Natural killer cell (primary cell): ENCODE results near the gene NCOA1. TPM values are rescaled to one million over a fixed set of nuclear protein-coding genes. Genes with fewer than 3 reads are reported as not detected.
A peak's percentile ranks its signal among the peaks of the same experiment; 100 is the strongest.

Experiments
- ATAC-seq, 3 donors: fragments of 150-1000 bp in 2 of 3; fragments of 200-7000 bp in 1 of 3; cut with Tn5 transposase; 1 replicate in 1 of 3; 2 replicates in 2 of 3; pipeline ENCODE4 v1.10.0; 2021; ENCODE audit warnings: mild to moderate bottlenecking in 2 of 3, moderate library complexity in 2 of 3
- DNase-seq, 2 donors: peaks; one replicate each; pipeline versions ENCODE4 v3.0.0 to v3.0.0-alpha.2; 2013 to 2021; ENCODE audit warnings: mixed read lengths in 1 of 2
- H3K27ac ChIP-seq: one replicate; pipeline ENCODE4 v1.5.1; 2013; ENCODE audit warnings: mild to moderate bottlenecking, low read length
- H3K27me3 ChIP-seq: one replicate; pipeline ENCODE4 v1.6.1; 2013; ENCODE audit warnings: low read length; ENCODE audit not compliant: control insufficient read depth, insufficient read depth
- H3K36me3 ChIP-seq: one replicate; pipeline ENCODE4 v1.6.1; 2013; ENCODE audit warnings: low read length; ENCODE audit not compliant: control insufficient read depth, insufficient read depth
- H3K4me1 ChIP-seq: one replicate; pipeline ENCODE4 v1.6.1; 2013; ENCODE audit warnings: low read length; ENCODE audit not compliant: control insufficient read depth, insufficient read depth
- H3K4me3 ChIP-seq: one replicate; pipeline ENCODE4 v1.5.1; 2013; ENCODE audit warnings: low read length
- H3K9me3 ChIP-seq: one replicate; pipeline ENCODE4 v1.6.1; 2013; ENCODE audit warnings: low read length; ENCODE audit not compliant: control insufficient read depth, insufficient read depth
- H3K27ac Mint-ChIP-seq, 2 donors: one replicate each; pipeline ENCODE4 v1.8.0; 2022; ENCODE audit warnings: mild to moderate bottlenecking in 2 of 2, mixed read lengths in 2 of 2, moderate library complexity in 1 of 2
- H3K27me3 Mint-ChIP-seq, 2 donors: one replicate each; pipeline ENCODE4 v1.8.0; 2022; ENCODE audit warnings: low read depth in 2 of 2, mixed read lengths in 2 of 2
- H3K36me3 Mint-ChIP-seq: one replicate; pipeline ENCODE4 v1.8.0; 2022; ENCODE audit warnings: mixed read lengths
- H3K4me1 Mint-ChIP-seq, 2 donors: one replicate each; pipeline ENCODE4 v1.8.0; 2022; ENCODE audit warnings: mixed read lengths in 2 of 2
- H3K4me3 Mint-ChIP-seq: one replicate; pipeline ENCODE4 v1.8.0; 2022; ENCODE audit warnings: mild to moderate bottlenecking, moderate library complexity, mixed read lengths
- H3K9me3 Mint-ChIP-seq, 2 donors: one replicate each; pipeline ENCODE4 v1.8.0; 2022; ENCODE audit warnings: mixed read lengths in 2 of 2
- WGBS: methylation state at CpG from one replicate; pipeline ENCODE4 v1.1.7; 2013; ENCODE audit warnings: missing lambda C conversion rate; ENCODE audit not compliant: insufficient coverage; 5-methylcytosine and 5-hydroxymethylcytosine counted together
- intact Hi-C: fragments of 100-400 bp; cut with micrococcal nuclease; formaldehyde crosslinking; loops from one replicate; pipeline ENCODE4 v1.14.2; 2022
- total RNA-seq, 4 donors: library from RNA; stranded (reverse); fragments of 120-200 nt in 1 of 4; gene quantifications; one replicate each; pipeline versions ENCODE4 v1.2.3 to v1.2.4, GENCODE V29; 2013 to 2022
- TF ChIP-seq, protein P1 (sequence below): fragments of 200-600 bp; IDR thresholded peaks from one replicate; pipeline ENCODE4 v1.8.0; 2022; ENCODE audit warnings: antibody characterized with exemption

NCOA1 gene
- total RNA-seq, 3 donors from 2014 or later (not counting 1 experiment from before 2014, with no cell fraction given) = 122 to 149 (median 124) TPM

DNA sequence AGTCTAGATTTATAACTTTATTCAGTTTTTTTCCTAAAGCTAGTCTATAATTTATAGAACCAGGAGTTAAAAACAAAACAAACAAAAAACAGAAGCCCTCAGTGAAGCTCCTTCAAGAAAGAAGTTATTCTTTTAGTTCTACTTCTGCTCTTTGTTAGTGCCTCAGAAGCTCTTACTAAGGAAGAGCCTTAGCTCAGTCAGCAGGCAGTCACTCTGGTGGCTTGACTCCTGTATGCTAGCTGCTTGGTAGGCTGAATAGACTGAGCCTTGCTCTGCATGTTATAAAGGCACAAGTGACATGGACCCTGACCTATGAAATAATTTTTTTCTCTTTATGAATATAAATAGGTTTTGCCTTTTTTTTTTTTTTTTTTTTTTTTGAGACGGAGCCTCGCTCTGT is 24.8 kb downstream of the NCOA1 start:
- peak overlapping the region; percentile 17 for H3K4me3 Mint-ChIP-seq
- no peaks in the 10 kb centered on the region for H3K36me3 Mint-ChIP-seq
- no CpG with 5 or more reads among the region's 2 CpGs for WGBS
- ATAC-seq (peak; percentile 41 to 54 (median 49)), DNase-seq (peak in 1 of 2 donors; percentile 25)
- Histone ChIP-seq H3K27me3 (no peaks in the 10 kb centered on the region), H3K9me3 (no peaks in the 10 kb centered on the region), H3K4me3 (no peak overlapping the region), H3K27ac (peak overlapping the region; percentile 48), H3K36me3 (no peaks in the 10 kb centered on the region), H3K4me1 (peaks cover 11% of the 10 kb centered on the region)
- peaks cover 72 to 73% of the 10 kb centered on the region in 2 donors for H3K4me1 Mint-ChIP-seq
- H3K9me3 Mint-ChIP-seq = no peaks in the 10 kb centered on the region
- TF ChIP-seq, protein P1, sequence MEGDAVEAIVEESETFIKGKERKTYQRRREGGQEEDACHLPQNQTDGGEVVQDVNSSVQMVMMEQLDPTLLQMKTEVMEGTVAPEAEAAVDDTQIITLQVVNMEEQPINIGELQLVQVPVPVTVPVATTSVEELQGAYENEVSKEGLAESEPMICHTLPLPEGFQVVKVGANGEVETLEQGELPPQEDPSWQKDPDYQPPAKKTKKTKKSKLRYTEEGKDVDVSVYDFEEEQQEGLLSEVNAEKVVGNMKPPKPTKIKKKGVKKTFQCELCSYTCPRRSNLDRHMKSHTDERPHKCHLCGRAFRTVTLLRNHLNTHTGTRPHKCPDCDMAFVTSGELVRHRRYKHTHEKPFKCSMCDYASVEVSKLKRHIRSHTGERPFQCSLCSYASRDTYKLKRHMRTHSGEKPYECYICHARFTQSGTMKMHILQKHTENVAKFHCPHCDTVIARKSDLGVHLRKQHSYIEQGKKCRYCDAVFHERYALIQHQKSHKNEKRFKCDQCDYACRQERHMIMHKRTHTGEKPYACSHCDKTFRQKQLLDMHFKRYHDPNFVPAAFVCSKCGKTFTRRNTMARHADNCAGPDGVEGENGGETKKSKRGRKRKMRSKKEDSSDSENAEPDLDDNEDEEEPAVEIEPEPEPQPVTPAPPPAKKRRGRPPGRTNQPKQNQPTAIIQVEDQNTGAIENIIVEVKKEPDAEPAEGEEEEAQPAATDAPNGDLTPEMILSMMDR = no peak
- H3K27me3 Mint-ChIP-seq = no peaks in the 10 kb centered on the region
- intact Hi-C loops = loop anchor here (10.0 kb wide), 1 partner anchor 61 kb away; no protein-coding TSS in a partner anchor
- H3K27ac Mint-ChIP-seq = peak overlapping the region; percentile 74 to 88

DNA sequence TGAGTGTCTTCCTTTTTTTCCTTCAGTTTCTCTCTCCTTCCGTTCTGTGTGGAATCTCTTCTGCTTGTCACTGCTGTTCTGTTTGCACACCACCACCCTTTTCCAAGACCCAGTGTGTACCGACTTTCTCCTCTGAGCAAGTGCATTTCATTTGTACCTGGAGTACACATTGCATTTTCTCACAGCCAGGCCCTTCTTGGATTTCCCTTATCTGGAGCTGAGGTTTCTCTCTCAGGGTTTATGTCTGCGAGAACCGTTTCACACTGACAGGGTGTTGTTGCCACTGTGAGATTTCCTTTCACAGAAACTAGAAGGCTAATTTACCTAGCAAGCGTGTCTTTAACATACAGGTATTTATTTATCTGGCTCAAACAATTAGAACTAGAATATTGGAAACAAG is 26.2 kb downstream of the NCOA1 start:
- 33% methylated on average over 4 of the region's 5 CpGs for WGBS
- Mint-ChIP-seq H3K4me1 (peaks cover 70 to 73% of the 10 kb centered on the region in 2 donors), H3K27ac (peak overlapping the region; percentile 78 to 88), H3K36me3 (no peaks in the 10 kb centered on the region), H3K4me3 (peak overlapping the region; percentile 84), H3K9me3 (no peaks in the 10 kb centered on the region), H3K27me3 (no peaks in the 10 kb centered on the region)
- Histone ChIP-seq H3K27ac (peak overlapping the region; percentile 52), H3K9me3 (no peaks in the 10 kb centered on the region), H3K4me1 (peaks cover 11% of the 10 kb centered on the region), H3K36me3 (no peaks in the 10 kb centered on the region), H3K27me3 (no peaks in the 10 kb centered on the region), H3K4me3 (no peak overlapping the region)
- ATAC-seq (peak; percentile 88 to 93 (median 89)), DNase-seq (peak; percentile 28 to 39)
- TF ChIP-seq, protein P1 = no peak
- intact Hi-C loops = loop anchor here (1.0 to 10.0 kb wide), 2 partner anchors 8 to 62 kb away; no protein-coding TSS in a partner anchor

DNA sequence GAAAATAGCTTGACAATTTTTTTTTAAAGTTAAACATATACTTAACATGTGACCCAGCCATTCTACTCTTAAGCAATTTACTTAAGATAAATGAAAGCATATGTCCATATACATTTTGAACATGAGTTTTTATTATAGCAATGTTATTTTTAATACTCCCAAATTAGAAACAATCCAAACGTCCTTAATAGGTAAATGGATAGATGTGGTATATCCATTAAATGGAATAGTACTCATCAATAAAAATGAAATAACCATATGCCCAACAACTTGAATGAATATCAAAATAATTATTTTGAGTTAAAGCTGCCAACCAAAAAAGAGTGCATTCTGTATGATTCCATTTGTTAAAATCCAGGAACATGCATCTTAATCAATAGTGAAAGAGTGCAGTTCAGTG is 29.1 kb downstream of the NCOA1 start:
- Mint-ChIP-seq H3K4me3 (no peak overlapping the region), H3K4me1 (peaks cover 70 to 71% of the 10 kb centered on the region in 2 donors), H3K27ac (peak overlapping the region in 1 of 2 donors; percentile 80), H3K9me3 (no peaks in the 10 kb centered on the region), H3K27me3 (no peaks in the 10 kb centered on the region), H3K36me3 (no peaks in the 10 kb centered on the region)
- Histone ChIP-seq H3K4me3 (no peak overlapping the region), H3K9me3 (no peaks in the 10 kb centered on the region), H3K27me3 (no peaks in the 10 kb centered on the region), H3K36me3 (no peaks in the 10 kb centered on the region), H3K27ac (no peak overlapping the region), H3K4me1 (peaks cover 9% of the 10 kb centered on the region)
- ATAC-seq (no peak), DNase-seq (no peak)
- intact Hi-C loops = no loop called here
- WGBS = no CpG with 5 or more reads among the region's 1 CpG
- TF ChIP-seq, protein P1 = no peak
